Breast epithelium (tissue), 4 donors: Measurements from ENCODE around the gene AOPEP. TPM values are rescaled to one million over a fixed set of nuclear protein-coding genes. Genes with fewer than 3 reads are reported as not detected.

Source experiments
- DNase-seq, 2 donors: peaks; one replicate each; pipeline ENCODE4 v3.0.0-alpha.2; 2019; ENCODE audit warnings: low spot score in 2 of 2
- H3K27ac ChIP-seq, 2 donors: fragments of 200-600 bp; sonication (generic) in 1 of 2; one replicate each; pipeline ENCODE4 v1.5.1; 2016 to 2019; ENCODE audit warnings: mild to moderate bottlenecking in 1 of 2
- H3K27me3 ChIP-seq, 2 donors: fragments of 200-600 bp; sonication (generic) in 1 of 2; one replicate each; pipeline versions ENCODE4 v1.5.1 to v1.6.0; 2017 to 2019; ENCODE audit warnings: control low read depth in 1 of 2, mild to moderate bottlenecking in 1 of 2
- H3K36me3 ChIP-seq: fragments of 200-600 bp; one replicate; pipeline ENCODE4 v1.5.1; 2019
- H3K4me1 ChIP-seq, 2 donors: fragments of 200-600 bp; sonication (generic); one replicate each; pipeline ENCODE4 v1.5.1; 2016 to 2019; ENCODE audit warnings: control low read depth in 1 of 2
- H3K4me3 ChIP-seq, 3 donors: fragments of 200-600 bp; sonication (generic); 1 replicate in 2 of 3; 2 replicates in 1 of 3; pipeline ENCODE4 v1.5.1; 2016 to 2019; ENCODE audit warnings: mild to moderate bottlenecking in 3 of 3, moderate library complexity in 2 of 3
- H3K9me3 ChIP-seq, 2 donors: fragments of 200-600 bp; sonication (generic) in 1 of 2; one replicate each; pipeline ENCODE4 v1.5.1; 2016 to 2019; ENCODE audit warnings: control low read depth in 1 of 2
- POLR2A ChIP-seq: fragments of 450-650 bp; IDR thresholded peaks from one replicate; pipeline ENCODE4 v1.6.1; 2016; ENCODE audit warnings: antibody characterized with exemption, mild to moderate bottlenecking, moderate library complexity
- POLR2AphosphoS5 ChIP-seq, 3 donors: sonication (generic); formaldehyde crosslinking; IDR thresholded peaks; one replicate each; pipeline ENCODE4 v1.6.1; 2017; ENCODE audit warnings: antibody characterized with exemption in 3 of 3
- intact Hi-C: fragments of 100-400 bp; cut with DNase I; formaldehyde crosslinking; loops from one replicate; pipeline ENCODE4 v1.15.1; 2023; ENCODE audit warnings: low total_unique reads
- total RNA-seq, 3 donors: library from RNA; depleted of rRNA; stranded (reverse); fragments of >200 nt; gene quantifications; one replicate each; pipeline ENCODE4 v1.1.0, GENCODE V29; 2016
- TF ChIP-seq, protein P1 (sequence below), 3 donors: fragments of 450-650 bp; IDR thresholded peaks; one replicate each; pipeline ENCODE4 v1.5.1; 2016 to 2017; ENCODE audit warnings: antibody characterized with exemption in 3 of 3, mild to moderate bottlenecking in 3 of 3, moderate library complexity in 3 of 3

The AOPEP gene
- total RNA-seq, 3 donors from 2014 or later: 15.5 to 94.1 (median 87.5) TPM

DNA sequence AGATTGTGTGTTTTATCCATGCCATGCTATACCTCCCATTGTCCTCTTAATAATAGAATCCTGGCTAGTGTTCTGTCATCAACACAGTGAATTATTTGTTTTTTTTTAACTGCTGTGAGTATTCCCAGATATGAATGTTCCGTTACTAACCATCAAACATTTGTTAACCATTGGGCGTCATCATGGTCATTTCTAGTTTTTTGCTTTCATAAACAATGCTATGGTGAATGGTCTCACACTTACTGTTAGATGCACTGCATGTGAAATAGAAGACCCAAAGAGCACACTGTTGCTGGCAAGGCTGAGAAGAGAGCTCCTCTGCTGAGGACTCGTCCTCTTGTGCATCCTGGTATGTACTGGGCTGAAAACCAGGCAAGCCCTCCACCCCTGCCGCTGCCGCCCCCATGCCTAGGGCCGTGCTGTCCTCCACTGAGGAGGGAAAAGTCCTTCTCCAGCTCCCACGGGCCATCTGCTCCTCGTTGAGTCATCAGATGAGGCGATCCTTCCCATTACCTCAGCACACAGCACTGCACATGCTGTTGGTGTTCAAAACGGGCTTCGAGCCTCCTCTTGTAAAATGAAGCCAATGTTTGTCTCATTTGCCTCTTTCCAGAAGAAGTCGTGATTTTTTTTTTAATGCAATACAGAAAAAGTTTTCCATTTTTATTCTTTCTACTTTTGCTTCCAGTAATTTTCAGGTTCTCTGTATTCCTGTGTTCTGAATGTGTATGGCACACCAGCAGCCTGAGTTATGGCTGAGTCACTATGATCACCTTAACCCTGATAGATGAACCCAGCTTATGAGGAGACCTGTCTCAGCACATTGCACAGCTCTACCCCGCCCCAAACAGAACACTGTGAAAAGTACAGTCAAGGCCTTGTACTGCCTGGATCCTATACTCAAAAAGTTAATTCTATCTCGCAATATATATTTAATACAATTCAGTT is 219.0 kb downstream of the AOPEP start:
- Histone ChIP-seq H3K36me3 (no peaks in the 10 kb centered on the region), H3K4me3 (no peak overlapping the region), H3K27ac (peak overlapping the region in 1 of 2 donors; percentile 62), H3K9me3 (no peaks in the 10 kb centered on the region), H3K4me1 (no peaks in the 10 kb centered on the region), H3K27me3 (no peaks in the 10 kb centered on the region)
- no peak for DNase-seq
- intact Hi-C loops: no loop called here
- TF ChIP-seq, protein P1, sequence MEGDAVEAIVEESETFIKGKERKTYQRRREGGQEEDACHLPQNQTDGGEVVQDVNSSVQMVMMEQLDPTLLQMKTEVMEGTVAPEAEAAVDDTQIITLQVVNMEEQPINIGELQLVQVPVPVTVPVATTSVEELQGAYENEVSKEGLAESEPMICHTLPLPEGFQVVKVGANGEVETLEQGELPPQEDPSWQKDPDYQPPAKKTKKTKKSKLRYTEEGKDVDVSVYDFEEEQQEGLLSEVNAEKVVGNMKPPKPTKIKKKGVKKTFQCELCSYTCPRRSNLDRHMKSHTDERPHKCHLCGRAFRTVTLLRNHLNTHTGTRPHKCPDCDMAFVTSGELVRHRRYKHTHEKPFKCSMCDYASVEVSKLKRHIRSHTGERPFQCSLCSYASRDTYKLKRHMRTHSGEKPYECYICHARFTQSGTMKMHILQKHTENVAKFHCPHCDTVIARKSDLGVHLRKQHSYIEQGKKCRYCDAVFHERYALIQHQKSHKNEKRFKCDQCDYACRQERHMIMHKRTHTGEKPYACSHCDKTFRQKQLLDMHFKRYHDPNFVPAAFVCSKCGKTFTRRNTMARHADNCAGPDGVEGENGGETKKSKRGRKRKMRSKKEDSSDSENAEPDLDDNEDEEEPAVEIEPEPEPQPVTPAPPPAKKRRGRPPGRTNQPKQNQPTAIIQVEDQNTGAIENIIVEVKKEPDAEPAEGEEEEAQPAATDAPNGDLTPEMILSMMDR (IDR thresholded peaks at IDR 0.05): no peak
- TF ChIP-seq POLR2AphosphoS5 (IDR thresholded peaks at IDR 0.05) (peak in 1 of 3 donors; percentile 40), POLR2A (no peak)

DNA sequence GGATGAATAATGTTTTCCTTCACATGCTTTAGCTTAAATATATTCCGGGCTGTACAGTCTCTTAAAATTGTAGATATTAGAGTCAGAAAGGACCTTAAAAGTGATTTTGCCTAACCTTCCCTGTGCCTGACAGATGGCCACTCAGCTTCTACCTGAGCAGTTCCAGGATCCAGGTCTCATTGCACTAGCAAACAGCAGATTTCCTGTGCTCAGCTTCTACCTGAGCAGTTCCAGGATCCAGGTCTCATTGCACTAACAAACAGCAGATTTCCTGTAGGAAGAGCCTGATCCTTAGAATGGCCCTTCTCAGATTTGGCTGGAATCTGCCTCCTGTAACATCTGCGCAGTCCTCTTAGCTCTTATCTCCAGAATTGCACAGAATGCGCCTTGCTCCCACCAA is 219.8 kb downstream of the AOPEP start:
- no peak for DNase-seq
- H3K4me1 ChIP-seq: no peaks in the 10 kb centered on the region
- intact Hi-C loops: no loop called here

DNA sequence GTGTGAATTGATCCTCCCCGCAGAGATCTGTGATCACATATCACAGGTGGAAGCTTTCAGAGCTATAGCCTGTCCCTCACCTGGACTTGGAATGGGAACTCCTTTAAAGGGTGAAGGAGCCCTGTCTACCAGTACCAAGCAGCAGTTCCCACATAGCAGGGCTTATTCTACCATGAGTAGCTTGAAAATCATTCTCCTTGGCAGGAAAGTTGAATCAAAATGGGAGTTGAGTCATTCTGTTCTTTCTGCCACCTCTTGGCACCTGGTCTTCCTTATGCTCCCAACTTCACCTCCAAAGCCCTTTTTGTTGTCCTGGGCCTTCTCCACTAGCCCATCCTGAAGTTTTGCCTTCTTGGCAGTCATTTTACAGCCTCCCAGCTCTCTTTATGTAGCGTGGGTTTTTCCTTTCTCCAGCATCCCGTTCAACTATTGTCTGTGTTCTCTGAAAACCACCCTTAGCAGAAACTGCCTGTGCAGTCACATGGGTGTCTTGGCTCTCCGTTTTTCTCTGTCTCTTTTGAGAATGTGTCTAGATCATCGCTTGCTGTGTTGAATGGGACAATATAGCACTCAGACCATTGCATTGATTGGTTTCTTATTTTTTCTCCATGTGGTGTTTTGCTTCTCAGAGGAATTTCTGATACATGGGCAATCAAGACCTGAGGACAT is 222.2 kb downstream of the AOPEP start:
- H3K27ac ChIP-seq: no peak overlapping the region
- TF ChIP-seq, protein P1 (IDR thresholded peaks at IDR 0.05): no peak
- TF ChIP-seq POLR2A: no peak
- TF ChIP-seq POLR2AphosphoS5 (IDR thresholded peaks at IDR 0.05): no peak
- no peaks in the 10 kb centered on the region for H3K27me3 ChIP-seq
- H3K36me3 ChIP-seq: no peaks in the 10 kb centered on the region
- H3K4me3 ChIP-seq: no peak overlapping the region
- no peak for DNase-seq
- intact Hi-C loops: no loop called here
- H3K4me1 ChIP-seq: no peaks in the 10 kb centered on the region
- H3K9me3 ChIP-seq: no peaks in the 10 kb centered on the region

More for the DNA sequence above, 219.8 kb downstream of the AOPEP start:
- H3K27me3 ChIP-seq: no peaks in the 10 kb centered on the region
- no peak for TF ChIP-seq POLR2A
- no peak for TF ChIP-seq POLR2AphosphoS5 (IDR thresholded peaks at IDR 0.05)
- TF ChIP-seq, protein P1 (IDR thresholded peaks at IDR 0.05): no peak
- H3K36me3 ChIP-seq: no peaks in the 10 kb centered on the region
- H3K9me3 ChIP-seq: no peaks in the 10 kb centered on the region
- H3K4me3 ChIP-seq: no peak overlapping the region
- no peak overlapping the region for H3K27ac ChIP-seq

DNA sequence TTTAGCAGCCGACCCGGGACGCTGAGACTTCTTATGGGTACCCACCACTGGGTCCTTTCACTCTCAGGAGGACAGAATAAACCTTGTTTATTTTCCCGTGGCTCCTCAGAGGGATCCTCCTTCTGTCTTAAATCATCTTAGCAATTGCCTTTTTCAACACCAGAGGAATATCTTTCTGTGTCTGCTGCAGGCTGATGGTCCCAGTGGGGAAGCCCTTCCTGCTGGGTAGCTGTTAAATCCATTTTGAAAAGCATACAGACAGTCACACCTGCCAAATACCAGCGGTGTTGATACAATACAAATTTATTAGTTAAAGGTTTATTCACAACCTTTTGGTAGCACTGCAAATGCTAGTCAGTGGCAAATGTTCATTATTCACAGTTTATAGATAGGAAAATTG is 222.9 kb downstream of the AOPEP start:
- no peak overlapping the region for H3K27ac ChIP-seq
- H3K27me3 ChIP-seq: no peaks in the 10 kb centered on the region
- no peak for TF ChIP-seq POLR2AphosphoS5 (IDR thresholded peaks at IDR 0.05)
- TF ChIP-seq POLR2A: no peak
- TF ChIP-seq, protein P1 (IDR thresholded peaks at IDR 0.05): no peak
- no peak overlapping the region for H3K4me3 ChIP-seq
- intact Hi-C loops: no loop called here
- no peaks in the 10 kb centered on the region for H3K4me1 ChIP-seq
- H3K9me3 ChIP-seq: no peaks in the 10 kb centered on the region
- no peak for DNase-seq
- H3K36me3 ChIP-seq: no peaks in the 10 kb centered on the region
